Hematopoietic multipotent progenitor cell treated with erythropoietin and hydrocortisone succinate and interleukin-3 and kit ligand, for 8 days (in vitro differentiated cells): ENCODE measurements around the gene CCDC57.
"Not testable (repeated sequence)": the region's sequence is repeated elsewhere in the genome, so short reads cannot be mapped to it uniquely, and the experiment has no call there.

Experiments
- DNase-seq: peaks from one replicate; pipeline ENCODE4 v3.0.0-alpha.2; 2015

Gene CCDC57

DNA sequence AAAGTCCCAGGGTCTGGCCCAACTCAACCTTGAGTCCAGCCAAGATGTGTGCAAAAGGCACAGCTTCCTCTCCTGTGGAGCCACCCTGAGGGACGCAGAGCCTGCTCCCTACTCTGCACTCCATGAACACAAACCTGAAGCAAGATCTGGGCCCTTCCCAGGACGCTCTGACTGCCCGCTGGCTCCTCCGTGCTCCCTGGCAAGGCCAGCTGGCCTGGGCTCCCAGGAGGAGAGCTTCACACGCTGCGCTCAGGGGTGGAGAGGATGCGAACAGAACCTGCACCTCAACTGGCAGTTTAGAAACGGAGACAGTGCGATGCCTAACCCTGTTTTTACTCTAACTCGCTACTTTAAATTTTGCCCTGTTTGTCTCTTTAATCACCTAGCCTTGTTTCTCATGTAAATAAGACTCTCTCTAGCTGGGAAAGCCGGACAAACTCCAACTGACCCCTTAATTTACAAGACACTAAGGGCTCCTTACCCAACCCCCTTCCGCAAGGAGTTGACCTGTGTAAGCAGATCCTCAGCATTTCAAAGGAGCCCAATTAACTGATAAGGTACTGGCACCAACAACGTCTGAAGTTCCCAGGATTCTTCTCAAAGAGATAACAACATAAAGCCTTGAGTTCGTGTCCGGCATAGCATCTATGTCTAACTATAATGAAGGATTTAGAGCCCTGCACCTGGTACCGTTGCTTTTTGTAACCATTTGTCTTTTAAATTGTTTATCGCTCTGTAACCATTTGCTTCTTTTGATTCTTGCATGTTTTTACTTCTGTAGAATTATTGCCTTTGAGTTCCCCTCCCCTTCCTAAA lies 38.4 kb downstream of the CCDC57 start:
- not testable (repeated sequence) for DNase-seq

DNA sequence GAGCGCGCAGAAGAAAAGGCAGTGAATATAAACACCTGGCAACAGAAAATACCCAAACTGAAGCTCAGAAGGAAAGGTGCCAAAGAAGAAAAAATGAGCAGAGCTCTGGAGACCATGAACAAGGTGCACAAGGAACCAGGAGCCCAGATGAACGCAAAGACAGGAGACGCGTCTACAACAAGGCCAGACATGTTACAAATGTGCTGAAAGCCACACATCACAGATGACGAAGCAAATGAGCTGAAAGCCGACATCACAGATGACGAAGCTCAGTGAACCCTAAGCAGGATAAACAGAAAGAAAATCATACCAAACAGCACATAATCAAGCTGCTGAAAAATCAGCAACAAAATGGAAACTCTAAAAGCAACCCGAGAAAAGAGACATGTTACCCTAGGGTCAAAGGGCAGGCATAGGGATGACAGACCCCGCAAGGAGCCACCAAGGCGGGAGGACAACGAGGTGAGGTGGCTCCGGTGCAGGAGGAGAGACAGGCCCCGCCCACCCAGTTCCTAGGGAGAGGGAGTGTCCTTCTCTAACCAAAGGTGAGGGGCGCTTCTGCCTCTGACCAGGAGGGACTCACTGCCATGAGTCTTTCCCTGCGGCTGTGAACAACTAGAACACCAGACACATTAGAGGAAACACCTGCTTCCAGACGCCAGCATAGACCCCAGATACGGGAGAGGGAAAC lies 39.1 kb downstream of the CCDC57 start:
- DNase-seq, result no peak

DNA sequence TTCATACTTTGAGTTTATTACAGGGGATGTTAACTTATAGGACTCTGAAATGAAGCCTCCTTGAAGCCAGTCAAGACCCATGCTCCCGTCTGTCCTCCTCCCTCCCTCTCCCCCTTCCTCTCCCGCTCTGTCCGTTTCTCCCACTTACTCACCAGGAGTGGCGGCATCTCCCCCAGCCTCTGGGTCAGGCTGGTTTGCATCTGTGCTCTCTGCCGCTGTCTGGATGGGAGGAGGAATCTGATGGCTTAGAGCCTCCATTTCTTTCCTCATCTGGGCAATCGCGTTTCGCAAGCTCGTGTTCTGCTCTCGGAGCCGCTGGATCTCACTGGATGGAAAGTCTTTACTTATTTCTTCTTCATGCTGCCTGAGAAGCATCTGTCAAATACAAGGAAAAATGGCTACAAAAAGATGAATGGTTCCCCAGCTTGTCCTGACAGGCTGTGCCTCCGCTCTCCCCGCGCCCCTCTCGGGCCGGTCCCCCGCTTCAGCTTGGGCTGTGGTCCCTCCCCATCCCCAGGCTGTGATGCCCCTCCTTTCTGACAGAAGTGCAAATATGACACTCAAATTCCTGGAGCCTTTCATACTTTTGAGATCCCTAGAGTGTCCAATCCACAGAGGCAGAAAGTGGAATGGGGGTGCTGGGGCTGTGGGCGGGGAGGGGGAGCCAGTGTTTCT lies 40.0 kb downstream of the CCDC57 start:
- DNase-seq, result no peak

DNA sequence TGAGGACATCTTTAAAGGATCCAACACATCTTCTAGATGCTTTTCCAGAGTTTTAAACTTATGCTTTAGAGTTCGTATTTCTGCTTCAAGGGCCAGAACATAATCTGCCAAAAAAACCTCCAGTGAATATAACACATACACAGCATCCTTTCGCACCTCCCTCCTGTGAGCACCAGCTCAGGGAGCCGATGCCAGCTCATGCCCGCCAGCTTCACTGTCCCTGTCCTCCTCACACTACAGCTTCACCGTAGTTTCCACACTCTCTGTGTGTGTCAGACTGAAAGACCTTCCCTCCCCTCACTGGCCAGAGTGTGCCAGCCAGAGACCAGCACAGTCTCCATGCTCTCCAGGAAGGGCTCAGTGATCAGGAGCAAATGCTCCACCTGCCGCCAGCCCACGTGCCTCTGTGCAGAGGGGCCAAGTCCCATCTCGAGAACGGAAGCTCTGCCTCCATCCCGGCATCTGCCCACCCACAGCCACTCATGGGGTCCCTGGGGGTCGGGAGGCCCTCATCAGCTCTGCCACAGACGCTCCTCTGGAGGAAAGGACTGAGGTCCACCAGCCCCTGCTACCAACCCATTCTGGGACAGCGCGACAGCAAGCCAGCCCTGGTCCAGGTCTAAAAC lies 40.8 kb downstream of the CCDC57 start:
- DNase-seq, result no peak

DNA sequence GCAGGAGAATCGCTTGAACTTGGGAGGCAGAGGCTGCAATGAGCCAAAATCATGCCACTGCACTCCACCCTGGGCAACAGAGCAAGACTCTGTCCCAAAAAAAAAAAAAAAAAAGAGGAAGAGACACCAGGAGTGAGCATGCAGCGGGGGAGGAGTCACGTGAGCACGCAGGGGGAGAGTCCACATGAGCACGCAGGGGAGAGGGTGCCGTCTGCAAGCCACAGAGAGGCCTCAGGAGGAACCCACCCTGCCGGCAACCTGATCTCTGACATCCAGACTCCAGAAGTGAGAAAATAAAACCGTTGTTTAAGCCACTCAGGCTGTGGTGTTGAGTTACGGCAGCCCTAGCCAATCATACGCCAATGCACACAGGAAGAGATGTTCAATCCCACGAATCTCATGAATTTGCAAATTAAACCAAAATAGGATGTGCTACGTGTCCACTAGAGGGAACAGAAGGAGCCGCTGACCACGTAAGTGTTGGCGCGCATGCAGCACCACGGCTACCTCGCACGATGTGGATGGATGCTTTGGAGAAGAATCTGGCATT lies 42.2 kb downstream of the CCDC57 start:
- no peak for DNase-seq

DNA sequence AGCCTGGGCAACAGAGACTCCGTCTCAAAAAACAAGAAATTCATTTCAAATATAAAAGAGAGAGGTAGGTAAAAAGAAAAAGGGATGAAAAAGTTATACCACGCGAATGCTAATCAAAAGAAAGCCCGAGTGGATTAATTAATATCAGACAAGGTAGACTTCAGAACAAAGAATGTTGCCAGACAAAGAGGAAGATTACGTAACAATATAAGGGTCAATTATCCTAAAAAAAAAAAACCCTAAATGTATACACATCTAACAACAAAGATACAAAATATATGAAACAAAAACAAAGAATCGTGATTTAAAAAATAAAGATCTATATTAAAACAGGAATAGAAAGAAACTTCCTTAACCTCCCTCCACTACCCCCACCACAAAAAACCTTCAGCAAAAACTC lies 44.1 kb downstream of the CCDC57 start:
- DNase-seq, result no peak

DNA sequence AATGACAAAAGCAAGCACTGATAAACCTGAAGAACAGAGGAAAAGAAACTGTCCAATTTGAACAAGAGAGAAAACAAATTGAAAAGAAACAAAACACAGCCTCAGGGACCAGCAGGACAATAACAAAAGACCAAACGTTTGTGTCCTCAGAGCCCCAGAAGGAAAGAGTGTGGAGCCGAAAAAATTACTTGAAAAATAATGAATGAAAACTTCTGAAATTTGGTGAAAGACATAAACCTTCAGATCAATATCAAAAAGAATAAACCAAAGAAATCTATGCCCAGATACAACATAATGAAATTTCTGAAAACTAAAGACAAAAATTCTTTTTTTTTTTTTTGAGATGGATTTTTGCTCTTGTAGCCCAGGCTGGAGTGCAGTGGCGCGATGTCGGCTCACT lies 45.6 kb downstream of the CCDC57 start:
- no peak for DNase-seq

DNA sequence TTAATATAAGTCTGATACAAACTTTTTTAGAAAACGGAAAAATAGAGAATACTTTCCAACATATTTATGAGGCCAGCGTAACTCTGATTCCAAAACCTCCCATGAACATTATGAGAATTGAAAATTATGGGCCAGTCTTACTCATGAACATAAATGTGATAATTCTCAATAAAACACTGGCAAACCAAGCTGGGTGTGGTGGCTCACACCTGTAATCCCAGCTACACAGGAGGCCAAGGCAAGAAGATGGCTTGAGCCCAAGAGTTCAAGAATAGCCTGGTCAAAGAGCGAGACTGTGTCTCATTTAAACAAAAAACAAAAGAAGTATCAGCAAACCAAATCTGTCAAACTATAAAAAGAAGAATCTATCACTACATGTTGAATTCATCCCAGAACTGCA lies 47.8 kb downstream of the CCDC57 start:
- DNase-seq, result no peak

DNA sequence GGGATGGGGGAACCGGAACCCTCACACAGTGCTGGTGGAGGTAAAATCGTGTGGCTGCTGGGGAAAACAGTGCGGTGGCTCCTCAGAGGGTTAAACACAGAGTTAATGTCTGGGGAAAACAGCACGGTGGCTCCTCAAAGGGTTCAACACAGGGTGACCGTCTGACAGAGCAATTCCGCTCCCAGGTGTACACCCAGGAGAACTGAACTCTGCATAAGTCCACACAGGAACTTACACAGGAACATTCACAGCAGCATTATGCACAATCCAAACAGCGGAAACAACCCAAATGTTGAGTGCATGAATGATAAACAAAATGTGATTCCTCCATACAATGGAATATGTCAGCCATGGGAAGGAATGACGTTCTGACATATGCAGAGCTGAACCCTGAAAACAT lies 51.4 kb downstream of the CCDC57 start:
- no peak for DNase-seq

DNA sequence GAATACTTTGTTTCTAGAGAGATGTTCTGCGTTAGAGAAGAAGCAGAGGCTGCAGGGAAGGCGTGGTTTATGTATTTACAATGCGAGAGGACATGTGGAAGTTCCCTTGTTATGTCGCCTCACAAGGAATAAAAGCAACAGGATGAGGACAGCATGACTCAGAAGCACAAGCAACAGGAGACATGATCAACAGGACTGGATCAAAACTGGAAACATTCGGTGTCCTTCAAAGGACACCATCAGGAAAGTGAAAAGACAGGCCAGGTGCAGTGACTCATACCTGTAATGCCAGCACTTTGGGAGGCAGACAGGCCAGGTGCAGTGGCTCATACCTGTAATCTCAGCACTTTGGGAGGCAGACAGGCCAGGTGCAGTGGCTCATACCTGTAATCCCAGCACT lies 52.6 kb downstream of the CCDC57 start:
- no peak for DNase-seq

DNA sequence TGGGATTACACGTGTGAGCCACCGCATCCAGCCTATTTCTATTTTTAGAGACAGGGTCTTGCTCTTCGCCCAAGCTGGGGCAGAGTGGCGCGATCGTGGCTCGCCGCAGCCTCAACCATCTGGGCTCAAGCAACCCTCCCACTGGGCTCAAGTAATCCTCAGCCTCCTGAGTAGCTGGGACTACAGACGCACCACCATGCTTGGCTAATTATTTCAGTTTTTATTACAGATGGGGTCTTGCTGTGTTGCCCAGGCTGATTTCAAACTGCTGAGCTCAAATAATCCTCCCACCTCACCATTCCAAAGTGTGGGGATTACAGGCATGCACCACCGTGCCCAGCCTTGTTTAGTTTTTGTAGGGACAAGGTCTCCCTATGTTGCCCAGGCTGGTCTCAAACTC lies 53.8 kb downstream of the CCDC57 start:
- no peak for DNase-seq

DNA sequence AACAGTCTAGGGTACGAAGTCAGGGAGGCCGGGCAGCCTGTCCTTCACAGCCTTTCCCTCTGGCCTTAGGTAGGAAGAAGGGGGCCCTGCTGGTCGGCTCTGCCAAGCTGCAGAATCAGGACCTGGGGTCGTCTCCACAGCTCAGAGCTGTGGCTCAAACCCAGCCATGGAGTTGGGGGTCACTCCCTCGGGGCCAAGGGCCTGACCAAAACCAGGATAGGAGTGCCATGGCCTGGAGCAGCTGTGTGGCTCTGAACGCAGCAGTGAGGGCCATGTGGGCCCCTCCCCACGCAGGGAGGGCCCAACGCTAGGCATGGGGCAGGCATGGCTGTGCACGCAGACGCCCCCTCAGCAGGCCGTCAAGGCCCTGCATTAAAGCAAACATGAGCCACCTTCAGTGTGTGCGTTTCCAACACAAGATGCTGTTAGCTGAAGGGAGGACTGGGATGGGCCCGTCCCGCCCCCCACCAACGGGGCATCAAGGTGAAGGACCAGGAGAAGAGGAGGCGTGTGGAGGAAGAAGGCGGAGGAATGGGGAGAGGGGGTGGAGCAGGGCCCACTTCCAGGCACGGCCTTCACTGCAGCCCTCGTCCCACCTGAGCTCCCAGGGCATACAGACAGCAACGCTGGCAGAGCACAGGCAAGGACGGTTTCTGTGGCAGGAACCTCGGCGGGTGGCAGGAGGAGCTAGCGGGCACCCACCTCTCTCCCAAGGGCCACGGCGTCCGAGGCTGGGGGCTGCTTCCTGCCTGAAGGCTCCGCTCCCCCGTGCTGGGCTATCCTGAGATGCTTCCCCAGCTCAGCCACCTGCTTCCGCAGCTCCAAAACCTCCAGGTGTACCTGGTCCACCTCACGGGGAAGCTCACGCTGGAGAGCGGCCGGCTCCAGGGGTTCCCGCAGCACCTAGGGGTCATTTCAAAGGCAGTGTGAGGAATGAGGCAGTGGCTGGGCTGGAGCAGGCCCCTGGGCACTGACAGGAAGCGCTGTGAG lies 55.3 kb downstream of the CCDC57 start:
- no peak for DNase-seq

DNA sequence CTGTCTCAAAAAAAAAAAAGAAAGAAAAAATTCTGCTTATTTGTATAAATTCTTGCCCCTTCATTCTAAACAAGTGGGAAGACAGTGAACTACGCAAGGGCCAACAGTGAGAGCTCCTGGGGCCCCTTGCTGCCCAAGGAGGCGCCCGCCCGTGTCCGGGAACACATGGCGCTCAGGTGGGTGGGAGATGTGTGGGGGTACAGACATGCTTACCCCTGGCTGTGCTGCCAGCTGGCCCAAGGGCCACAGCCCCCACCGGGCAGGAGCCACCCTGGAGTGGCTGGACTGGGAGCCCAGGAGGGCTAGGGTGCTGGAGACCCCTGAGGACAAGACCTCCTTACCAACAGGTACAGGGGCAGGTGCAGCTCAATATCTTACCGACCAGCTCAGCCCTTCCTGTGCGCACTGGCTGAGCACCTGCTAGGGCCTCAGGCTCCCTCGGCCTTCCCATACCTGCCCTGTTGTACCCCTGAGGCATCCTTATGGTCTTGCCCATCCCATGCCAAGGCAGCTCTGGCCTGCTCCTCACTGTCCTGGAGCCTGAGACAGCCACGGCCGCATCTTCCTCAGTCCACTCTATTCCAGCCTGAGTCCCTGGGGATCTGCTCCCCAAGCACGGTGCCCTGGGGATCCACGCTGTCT lies 56.2 kb downstream of the CCDC57 start:
- DNase-seq, result no peak

DNA sequence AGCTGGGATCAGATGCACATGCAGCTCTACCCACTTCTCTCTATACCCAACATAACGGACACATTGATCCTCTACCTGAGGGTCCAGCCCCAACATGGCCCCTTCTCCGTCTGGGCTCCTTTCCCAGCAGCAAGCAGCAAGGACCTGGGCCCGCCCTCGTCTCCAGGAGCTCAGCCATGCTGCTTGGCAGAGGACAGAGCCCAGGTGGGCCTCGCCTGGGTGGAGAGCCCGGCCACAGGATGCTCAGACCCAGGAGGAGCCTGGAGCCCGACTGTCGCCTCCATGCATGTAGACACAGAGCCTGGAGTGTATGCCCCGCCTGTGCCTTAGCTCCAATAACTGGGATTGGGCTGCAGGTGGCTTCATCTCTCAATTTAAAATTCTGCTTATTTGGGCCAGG lies 57.0 kb downstream of the CCDC57 start:
- DNase-seq, result no peak

DNA sequence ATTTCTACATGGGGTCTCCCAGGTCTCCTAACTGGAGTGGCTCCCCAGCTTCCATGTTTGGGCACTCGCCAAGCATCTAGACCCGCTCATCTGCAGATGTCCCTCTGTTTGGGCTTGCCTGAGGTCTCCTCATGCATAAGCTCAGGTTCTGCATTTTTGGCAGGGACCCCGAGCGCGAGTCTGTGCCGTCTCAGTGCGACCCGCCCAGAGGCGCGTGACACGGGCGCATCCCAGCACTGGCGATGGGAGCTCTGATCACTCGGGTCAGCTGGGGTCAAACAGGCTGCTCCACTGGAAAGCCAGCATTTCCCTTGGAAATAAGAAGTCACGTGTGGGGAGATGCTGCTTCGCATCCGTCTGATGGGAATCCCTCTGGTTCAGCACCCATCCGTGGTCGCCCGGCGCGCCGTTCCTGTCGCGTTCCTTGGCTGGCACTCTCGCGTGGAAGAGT lies 57.7 kb downstream of the CCDC57 start:
- no peak for DNase-seq

DNA sequence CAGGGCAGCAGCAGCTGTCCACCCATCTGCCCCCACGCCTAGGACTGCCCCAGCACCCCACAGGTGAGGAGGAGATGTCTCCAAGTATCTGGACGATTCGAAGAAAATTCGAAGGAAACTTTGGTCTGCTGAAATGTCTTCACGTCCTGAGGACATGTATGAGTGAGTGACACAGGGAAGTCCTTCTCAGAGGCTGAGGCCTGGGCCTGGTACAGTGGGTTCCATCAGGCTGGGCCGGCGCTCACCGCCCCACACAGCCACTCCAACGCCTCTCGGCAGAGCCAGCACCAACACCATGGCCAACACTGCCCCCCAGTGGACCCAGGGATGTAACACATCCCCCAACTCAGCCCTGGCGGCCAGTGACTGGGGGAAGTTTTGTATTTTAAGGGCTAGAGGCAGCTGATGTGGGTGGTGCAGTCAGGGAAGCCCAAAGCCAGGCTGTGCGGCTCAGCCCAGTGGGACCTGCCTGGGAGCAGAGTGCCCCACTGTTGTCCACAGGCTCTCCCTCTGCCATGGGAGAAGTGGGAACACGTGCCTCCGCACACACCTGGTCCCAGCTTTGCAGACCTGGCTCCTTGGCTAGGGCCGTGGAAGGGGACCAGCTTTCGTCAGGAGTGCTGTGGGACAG lies 58.8 kb downstream of the CCDC57 start:
- DNase-seq, result peak; percentile 84

DNA sequence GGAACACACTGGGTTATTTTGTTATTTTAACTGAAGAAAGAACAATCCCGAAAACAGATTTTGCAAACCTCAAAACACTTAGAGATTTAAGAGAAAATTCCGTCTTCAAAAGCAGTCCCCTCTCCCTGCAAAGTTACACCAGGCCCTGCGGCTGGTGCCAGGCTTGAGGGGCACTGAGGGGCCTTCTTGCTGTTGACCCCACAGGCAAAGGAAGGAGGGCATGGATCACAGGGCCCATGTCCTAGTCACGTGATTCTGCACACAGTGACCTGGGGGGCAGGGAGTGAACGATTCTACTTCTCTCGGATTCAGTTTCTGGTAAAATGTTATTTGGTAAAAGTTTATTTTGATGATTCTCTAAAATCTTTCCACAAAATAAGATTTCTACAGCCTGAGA lies 59.3 kb downstream of the CCDC57 start:
- DNase-seq, result no peak

DNA sequence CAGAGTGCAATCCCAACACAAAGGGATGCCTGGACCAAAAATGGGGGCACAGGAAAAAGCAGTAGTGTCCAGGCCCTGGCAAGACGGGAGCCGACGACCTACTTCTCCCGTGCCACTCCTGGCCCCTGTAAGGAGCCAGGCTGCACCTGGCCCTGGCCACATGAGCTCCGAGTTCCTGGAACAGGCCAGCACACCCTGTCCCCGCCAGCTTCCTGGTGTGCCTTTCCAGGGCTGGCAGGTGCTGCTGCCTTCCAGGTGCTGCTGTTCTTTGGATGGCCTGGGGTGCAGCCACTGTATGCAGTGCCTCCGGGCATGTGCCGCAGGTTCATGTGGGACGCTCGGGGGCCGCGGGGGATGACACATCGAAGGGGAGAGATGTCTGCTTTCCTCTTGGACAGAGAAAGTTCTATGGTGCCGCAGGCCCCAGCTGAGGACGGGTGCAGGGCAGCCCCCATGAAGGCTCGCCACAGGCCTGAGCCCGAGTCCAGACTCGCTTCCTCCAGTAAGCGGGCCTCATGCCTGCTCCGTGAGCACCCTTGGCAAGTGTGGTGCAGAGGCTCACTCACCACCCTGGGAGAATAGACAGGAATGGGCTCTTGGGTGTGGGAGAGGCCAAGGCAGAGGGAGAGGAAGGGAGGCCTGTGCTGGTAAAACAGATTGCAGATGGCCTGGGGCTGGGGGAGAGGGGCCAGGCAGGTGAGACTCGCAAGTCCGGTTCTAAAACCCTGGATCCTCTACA lies 59.9 kb downstream of the CCDC57 start:
- DNase-seq, result no peak

DNA sequence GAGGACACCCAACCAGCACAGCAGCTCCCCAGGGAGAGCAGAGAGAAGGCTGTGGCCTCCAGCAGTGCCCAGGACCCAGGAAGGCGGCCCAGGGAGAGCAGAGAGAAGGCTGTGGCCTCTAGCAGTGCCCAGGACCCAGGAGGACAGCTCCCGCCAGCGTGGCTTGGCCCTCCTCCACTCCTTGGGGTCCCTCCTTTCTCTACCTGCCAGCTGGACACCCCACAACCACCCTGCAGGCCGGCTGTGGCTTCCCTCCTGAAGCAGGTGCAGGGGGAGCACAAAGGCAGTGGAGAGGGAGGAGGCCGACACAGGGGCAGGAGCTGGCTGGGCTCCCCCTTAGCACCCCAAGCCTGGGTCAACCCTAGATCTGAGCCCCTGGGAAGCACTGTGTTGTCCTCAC lies 60.5 kb downstream of the CCDC57 start:
- DNase-seq, result no peak
